ENCODE results near the gene SYT2. TPM values are rescaled to one million over a fixed set of nuclear protein-coding genes. Genes with fewer than 3 reads are reported as not detected.
A peak's percentile ranks its signal among the peaks of the same experiment; 100 is the strongest.
"Not testable (repeated sequence)": the region's sequence is repeated elsewhere in the genome, so short reads cannot be mapped to it uniquely, and the experiment has no call there.

SYT2 gene
- total and polyA plus RNA-seq, 12 donors = under 0.01 to 0.07 (median 0.02) TPM; not detected in 9

DNA sequence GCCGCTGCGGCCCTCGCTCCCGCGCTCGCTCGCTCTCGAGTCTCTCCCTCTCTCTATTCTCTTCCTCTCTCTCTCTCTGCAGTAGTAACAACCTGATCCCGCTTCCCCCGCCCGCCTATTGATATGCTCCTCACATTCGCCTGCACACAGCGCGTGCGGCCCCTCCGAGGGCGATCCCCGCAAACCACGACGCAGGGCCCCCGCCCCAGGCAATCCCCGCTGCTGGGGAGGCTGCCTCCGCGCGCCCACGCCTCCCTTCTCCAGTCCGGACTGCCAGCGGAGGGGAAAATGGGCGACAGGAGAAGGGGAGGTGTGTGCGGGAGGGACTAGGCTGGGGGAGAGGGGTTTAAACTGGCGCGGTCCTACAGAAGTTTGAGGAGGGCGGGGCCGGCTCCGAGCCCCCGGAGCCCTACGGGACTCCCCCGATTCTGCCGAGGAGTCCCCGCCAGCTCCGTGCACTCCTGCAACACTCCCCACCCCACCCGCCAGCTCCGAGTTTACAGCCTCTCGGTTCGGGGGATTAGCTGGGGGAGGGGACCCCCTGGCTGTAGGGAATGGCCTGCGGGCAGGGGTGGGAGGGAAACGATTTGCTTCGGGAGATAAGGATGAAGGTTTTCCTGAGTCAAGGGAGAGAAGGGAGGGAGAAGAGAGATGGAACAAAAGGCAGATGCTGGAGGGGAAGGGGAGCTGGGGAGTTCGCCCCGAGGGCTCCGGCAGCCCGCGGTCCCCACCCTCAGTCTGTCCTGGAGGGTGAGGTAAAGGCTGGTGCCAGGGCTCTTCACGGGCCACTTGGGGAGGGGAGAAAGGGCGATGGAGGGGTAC lies 66.6 kb downstream of the SYT2 start:
- Histone ChIP-seq H3K4me3 (peak overlapping the region; percentile 18 to 49 (median 40)), H3K9me3 (no peaks in the 10 kb centered on the region), H3K27ac (no peak overlapping the region), H3K27me3 (peaks cover 5 to 100% (median 60%) of the 10 kb centered on the region in 7 donors), H3K36me3 (no peaks in the 10 kb centered on the region), H3K4me1 (peaks cover 5 to 33% (median 20%) of the 10 kb centered on the region in 9 donors)
- ATAC-seq = peak in 5 of 8 donors; percentile 17 to 33 (median 26)
- DNase-seq = no peak
- intact Hi-C loops (cut with DNase I) = no loop called here
- WGBS, 2 donors = 1% methylated on average over 47 to 55 of the region's 55 CpGs
- TF ChIP-seq, protein P1, sequence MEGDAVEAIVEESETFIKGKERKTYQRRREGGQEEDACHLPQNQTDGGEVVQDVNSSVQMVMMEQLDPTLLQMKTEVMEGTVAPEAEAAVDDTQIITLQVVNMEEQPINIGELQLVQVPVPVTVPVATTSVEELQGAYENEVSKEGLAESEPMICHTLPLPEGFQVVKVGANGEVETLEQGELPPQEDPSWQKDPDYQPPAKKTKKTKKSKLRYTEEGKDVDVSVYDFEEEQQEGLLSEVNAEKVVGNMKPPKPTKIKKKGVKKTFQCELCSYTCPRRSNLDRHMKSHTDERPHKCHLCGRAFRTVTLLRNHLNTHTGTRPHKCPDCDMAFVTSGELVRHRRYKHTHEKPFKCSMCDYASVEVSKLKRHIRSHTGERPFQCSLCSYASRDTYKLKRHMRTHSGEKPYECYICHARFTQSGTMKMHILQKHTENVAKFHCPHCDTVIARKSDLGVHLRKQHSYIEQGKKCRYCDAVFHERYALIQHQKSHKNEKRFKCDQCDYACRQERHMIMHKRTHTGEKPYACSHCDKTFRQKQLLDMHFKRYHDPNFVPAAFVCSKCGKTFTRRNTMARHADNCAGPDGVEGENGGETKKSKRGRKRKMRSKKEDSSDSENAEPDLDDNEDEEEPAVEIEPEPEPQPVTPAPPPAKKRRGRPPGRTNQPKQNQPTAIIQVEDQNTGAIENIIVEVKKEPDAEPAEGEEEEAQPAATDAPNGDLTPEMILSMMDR (IDR thresholded peaks at IDR 0.05) = no peak

DNA sequence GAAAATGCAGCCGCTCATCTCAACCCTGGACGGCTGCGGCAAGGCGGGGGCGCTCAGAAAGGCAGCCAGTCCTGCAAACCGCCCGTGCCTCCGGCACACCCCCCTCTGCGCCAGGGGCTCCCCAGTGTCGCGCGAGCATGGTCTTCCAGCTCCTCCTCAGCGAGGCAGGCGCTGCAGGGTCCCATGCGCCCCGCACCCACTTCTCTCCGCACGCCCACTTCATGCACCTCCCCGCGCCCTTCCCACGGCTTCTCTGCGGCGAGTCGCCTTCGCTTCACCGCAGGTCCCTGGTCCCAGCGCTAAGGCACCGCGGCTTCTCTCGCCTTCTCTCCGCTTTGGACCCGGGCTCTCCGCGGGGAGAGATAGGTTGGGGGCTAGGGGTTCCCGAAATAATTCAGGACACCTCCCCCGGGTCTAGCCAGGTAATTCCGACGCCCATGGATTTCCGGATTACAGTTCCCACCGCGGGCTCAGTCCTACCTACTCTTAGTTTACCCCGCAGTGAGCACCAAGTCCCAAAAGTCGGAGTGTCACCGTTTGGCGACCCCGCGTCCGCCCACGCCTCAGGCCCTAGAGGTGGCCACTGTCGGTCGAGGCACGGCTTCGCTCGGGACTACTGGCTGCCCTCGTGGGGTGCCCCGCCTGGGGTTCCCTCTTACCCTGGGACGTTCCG lies 67.5 kb downstream of the SYT2 start:
- ATAC-seq (peak in 2 of 8 donors; percentile 15 to 16), DNase-seq (no peak)
- Histone ChIP-seq H3K9me3 (no peaks in the 10 kb centered on the region), H3K27me3 (peaks cover 5 to 100% (median 57%) of the 10 kb centered on the region in 7 donors), H3K4me1 (peaks cover 5 to 34% (median 20%) of the 10 kb centered on the region in 9 donors), H3K4me3 (peak overlapping the region; percentile 18 to 49 (median 40)), H3K27ac (no peak overlapping the region), H3K36me3 (no peaks in the 10 kb centered on the region)
- TF ChIP-seq, protein P1 (IDR thresholded peaks at IDR 0.05) = no peak
- intact Hi-C loops (cut with DNase I) = no loop called here
- WGBS, 2 donors = 1% methylated on average over 58 of the region's 58 CpGs

DNA sequence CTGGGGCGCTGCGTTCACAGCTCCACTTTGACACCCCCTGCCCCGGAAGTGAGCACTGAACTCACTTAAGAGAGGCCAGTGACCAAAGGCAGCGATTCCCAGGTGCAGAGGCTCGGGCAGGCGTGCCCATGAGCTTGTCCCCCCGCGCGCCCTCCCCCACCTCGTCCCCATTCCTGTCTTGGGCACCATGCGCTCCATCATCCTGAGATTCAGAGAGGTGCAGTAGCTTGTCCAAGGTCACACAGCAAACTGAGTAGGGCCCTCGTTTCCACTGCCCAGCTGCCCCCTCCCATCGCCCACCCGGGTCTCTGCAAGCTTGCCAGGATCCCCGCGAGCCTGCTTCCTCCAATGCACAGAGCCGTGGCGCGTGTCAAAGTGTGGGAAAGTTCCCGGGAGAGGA lies 68.0 kb downstream of the SYT2 start:
- Histone ChIP-seq H3K4me3 (peak overlapping the region in 7 of 10 donors; percentile 33 to 49 (median 40)), H3K36me3 (no peaks in the 10 kb centered on the region), H3K4me1 (peaks cover 5 to 34% (median 20%) of the 10 kb centered on the region in 9 donors), H3K27me3 (peaks cover 5 to 100% (median 56%) of the 10 kb centered on the region in 7 donors), H3K27ac (no peak overlapping the region), H3K9me3 (no peaks in the 10 kb centered on the region)
- intact Hi-C loops (cut with DNase I) = no loop called here
- 29 to 30% methylated on average over 20 of the region's 20 CpGs for WGBS, 2 donors
- TF ChIP-seq, protein P1 (IDR thresholded peaks at IDR 0.05) = no peak
- ATAC-seq (no peak), DNase-seq (no peak)

DNA sequence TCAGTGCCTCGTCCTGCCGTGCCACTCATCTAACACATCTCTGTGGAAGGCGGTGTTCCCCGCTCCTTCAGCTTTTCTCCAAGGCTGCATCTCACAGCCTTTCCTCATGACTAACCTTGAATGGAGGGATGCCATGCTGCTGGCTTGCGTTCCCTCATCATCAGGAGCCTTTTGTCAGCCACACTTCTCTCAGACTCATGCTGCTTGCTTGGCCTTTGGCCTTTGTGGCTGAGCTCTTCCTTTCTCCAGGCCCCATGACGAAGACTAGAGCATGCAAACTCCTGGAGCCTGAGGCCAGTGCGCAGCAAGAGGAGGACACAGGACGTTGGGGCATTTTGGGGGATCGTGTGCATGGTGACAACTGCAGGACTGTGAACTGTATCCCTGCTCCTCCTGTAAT lies 70.8 kb downstream of the SYT2 start:
- H3K4me1 ChIP-seq = peaks cover 5 to 34% (median 20%) of the 10 kb centered on the region in 9 donors
- H3K27ac ChIP-seq = no peak overlapping the region
- ATAC-seq = no peak
- 79 to 88% methylated on average over 9 of the region's 9 CpGs for WGBS, 2 donors
- no peak for DNase-seq
- H3K27me3 ChIP-seq = peaks cover 5 to 100% (median 50%) of the 10 kb centered on the region in 7 donors
- no peaks in the 10 kb centered on the region for H3K9me3 ChIP-seq
- intact Hi-C loops (cut with DNase I) = no loop called here
- H3K36me3 ChIP-seq = no peaks in the 10 kb centered on the region
- H3K4me3 ChIP-seq = no peak overlapping the region
- TF ChIP-seq, protein P1 (IDR thresholded peaks at IDR 0.05) = no peak

DNA sequence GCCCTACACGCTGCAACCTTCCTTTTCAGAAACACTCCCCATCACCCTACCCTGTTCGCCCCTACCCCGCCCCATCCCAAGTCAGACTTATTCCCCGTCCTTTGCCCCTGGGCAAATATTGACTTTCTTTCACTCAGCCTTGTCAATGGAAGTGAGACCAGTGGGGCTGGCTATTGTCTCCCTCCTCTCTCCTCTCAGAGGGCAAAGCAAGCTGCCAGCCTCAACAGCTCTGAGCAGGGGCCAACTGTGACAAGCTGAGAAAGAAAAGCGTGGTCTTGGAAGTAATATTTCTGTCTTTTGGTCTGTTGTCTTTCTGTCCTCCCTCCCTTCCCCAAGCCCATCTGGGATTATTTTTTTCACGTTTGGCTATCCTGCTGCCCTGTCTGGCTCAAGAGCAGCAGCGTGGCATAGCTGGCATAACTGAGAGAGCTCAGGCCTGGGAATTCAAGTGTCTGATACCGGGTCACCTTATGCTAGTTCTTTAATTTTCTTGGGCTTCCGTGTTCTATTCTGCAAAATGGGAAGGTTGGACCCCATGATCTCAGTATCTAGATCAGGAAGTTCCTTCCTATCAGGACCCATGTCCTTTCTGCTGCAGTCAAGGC lies 71.5 kb downstream of the SYT2 start:
- peaks cover 4 to 28% (median 15%) of the 10 kb centered on the region in 9 donors for H3K4me1 ChIP-seq
- H3K27ac ChIP-seq; intact Hi-C loops (cut with DNase I); DNase-seq; H3K4me3 ChIP-seq; H3K36me3 ChIP-seq; H3K9me3 ChIP-seq: not testable (repeated sequence)
- peak in 1 of 8 donors; percentile 51 for ATAC-seq
- WGBS, 2 donors = 58 to 66% methylated on average over 9 of the region's 9 CpGs
- H3K27me3 ChIP-seq = peaks cover 5 to 100% (median 47%) of the 10 kb centered on the region in 7 donors
